ENCODE results near the gene GABRE.
"Not testable (repeated sequence)": the region's sequence is repeated elsewhere in the genome, so short reads cannot be mapped to it uniquely, and the experiment has no call there.

GABRE gene

DNA sequence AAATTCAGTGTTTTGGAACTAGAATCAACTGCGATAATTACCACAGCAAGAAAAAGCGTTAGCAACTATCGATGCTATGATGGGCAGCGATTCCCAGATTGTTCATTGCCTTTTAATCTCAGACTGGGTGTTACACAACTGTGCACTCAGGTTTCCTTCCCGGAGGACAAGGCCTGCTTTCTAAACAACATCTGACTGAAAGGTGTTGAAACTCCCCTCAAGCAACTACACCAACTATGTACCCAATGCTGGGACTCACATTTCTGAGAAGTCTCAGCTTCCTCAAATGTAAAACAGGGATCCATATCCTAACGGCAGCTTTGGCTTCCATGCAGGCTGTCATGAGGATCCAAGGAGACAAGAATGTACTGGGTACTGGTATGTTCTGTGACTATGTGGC is 8.2 kb downstream of the GABRE start:
- no peak for DNase-seq

DNA sequence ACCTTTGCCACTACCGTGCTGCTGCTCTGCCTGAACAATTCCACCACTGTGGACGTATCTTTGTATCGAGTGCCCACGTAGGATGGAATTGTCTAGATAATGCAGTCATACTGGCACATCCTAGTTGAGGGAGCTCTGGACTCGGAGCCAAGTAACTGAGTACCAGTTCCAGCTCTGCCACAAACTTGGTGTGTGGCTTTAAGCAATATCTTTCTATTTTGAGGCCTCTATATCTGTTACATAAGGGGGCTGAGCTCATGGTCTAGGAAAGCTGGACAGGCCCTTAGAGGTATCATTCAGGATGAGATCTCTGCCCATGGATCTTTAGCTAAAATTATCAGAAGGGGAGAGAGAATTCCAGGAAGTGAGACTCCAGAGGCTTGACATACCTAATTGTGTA is 12.4 kb downstream of the GABRE start:
- no peak for DNase-seq

DNA sequence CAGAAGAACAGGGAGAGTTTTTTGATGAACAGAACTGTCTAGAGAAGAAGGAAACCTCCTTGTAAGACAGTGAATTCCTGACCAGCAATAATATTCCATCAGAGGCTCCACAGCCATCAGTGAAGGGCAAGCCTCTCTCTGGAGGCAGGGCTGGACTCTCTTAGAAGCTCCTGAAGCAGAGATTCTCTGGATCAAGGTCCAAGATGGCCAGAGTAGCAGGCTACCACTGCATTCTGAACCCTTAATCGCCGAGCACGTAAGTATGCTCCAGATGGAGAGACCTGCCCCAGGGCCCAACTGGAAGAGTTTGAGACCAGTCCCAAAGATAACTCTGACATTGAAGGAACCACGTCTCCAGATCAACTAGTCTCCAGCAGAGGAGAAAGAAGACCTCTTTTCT is 16.4 kb downstream of the GABRE start:
- no peak for DNase-seq

DNA sequence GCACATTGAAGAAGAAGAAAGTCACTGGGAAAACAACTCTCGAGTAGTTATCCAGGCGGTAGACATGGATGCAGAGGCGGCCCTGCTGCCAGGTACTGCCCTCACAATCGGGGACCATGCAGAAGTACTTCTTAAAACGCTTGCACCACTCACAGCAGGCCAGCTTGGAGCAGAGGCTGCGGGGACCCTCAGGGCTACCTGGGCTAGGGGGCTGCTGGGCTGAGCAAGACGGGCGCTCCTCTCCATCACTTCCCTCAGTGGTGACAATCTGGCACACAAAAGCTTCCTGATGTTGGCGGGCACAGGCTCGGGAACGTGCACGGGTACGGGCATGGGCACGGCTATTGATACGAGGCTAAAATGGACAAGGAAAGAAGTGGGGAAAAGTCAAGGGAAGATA is 19.7 kb downstream of the GABRE start:
- DNase-seq: no peak

DNA sequence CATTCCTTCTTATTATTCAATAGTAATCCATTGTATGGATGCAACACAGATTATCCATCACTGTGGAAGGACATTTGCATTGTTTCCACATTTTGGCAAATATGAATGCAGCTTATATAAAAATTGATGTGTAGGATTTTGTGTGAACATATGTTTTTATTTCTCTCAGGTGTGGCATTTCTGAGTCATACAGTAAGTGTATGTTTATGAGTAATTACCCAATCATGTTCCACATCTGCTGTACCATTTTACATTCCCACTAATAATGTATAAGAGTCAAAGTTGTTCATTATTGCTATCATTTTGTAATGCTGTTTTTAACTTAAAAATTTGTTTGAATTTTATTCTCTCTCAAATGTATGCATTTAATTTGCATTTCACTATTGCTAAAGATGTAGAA is 36.3 kb downstream of the GABRE start:
- DNase-seq: no peak

DNA sequence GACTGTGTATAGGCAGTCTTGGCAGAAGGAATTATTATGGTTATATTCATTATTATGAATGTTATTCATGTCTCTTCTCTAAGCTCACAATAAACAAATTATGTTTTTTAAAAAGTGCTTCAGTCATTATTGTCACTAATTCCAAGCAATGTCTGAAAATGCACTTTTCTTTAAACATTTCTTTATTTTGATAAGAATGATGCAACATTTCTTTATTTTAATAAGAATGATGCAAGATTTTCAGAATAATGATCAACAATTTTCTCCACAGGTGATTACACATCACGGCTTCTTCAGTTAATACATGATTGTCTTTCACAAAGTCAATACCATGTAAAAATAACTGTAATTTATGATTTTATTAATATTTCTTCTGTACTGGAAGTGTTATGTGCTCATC is 39.1 kb downstream of the GABRE start:
- no peak for DNase-seq

DNA sequence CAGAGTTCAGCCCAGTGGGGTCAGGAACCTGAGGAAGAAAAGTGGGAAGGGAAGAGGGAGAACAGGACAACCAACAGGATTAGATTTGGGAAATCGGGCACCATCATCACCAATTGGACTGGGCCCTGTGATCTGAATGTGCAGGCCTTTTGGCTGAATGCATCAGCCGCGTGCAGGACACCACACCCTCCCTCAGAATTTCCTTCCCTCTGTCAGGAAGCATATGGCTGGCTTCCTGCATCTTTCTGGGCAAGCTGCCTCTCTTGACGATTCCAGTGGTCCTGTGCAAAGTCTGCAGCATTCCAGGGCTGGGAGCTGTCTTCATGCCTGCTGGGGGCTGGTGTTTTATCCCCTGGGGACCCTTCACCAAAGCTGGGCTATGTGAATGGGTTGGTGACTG is 45.4 kb downstream of the GABRE start:
- no peak for DNase-seq

DNA sequence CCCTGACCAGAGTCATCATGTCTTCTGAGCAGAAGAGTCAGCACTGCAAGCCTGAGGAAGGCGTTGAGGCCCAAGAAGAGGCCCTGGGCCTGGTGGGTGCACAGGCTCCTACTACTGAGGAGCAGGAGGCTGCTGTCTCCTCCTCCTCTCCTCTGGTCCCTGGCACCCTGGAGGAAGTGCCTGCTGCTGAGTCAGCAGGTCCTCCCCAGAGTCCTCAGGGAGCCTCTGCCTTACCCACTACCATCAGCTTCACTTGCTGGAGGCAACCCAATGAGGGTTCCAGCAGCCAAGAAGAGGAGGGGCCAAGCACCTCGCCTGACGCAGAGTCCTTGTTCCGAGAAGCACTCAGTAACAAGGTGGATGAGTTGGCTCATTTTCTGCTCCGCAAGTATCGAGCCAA is 50.8 kb downstream of the GABRE start:
- no peak for DNase-seq

DNA sequence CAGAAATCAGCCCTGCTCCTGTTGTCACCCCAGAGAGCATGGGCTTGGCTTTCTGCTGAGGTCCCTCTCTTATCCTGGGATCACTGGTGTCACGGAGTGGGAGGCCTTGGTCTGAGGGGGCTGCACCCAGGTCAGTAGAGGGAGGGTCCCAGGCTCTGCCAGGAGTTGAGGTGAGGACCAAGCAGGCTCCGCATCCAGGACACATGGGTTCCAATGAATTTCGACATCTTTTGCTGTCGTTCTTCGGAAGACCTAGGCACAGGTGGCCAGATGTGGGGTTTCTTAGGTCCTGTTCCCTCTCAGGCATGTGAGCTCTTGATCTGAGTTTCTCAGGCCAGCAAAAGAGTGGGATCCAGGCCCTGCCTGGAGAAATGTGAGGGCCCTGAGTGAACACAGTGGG is 51.8 kb downstream of the GABRE start:
- no peak for DNase-seq

DNA sequence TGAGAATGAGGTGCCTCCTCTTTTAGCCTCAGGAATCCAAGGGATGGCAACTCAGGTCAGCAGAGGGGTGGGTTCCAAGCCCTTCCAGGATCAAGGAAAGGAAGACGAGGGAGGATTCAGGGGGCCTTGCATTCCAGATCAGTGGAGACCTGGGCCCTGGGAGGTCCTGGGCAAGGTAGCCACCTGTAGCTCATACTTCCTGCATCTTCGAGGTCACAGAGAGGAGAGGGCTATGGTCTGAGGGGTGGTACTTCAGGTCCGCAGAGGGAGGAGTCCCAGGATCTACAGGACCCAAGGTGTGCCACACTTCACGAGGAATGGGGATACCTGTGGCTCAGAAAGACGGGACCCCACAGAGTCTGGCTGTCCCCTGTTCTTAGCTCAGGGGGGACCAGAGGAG is 52.6 kb downstream of the GABRE start:
- DNase-seq: no peak

DNA sequence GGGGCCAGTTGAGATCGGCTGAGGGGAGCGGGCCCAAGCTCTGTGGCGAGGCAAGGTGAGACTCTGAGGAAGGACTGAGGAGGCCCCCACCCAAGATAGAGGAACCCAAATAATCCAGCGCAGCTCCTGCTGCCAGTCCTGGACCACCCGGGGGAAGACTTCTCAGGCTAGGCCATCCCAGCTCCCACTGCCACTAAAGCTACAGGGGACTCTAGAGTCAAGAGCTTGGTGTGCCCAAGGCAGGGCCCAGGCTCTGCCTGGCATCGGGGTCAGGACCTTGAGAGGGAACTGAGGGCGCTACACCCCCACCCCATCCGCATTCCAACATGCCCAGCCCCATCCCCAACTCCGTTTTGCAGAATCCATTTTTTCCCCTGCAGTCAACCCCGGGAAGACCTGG is 53.2 kb downstream of the GABRE start:
- DNase-seq: no peak

DNA sequence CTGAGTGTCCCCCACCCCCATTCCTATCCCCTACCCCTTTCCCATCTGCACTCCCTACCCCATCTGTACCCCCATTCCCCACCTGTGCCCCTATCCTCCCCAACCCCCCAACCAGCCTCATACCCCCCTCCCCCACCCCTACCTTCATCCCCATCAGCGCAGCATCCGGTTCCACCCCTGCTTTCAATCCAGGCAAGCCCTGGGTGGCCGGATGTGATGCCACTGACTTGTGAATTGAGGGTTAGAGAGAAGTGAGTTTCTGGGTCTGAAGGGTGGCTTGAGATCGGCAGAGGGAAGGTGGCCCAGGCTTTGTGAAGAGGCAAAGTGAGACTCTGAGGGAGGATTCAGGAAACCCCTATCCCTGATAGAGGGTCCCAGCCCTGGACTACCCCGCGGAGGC is 53.9 kb downstream of the GABRE start:
- no peak for DNase-seq

DNA sequence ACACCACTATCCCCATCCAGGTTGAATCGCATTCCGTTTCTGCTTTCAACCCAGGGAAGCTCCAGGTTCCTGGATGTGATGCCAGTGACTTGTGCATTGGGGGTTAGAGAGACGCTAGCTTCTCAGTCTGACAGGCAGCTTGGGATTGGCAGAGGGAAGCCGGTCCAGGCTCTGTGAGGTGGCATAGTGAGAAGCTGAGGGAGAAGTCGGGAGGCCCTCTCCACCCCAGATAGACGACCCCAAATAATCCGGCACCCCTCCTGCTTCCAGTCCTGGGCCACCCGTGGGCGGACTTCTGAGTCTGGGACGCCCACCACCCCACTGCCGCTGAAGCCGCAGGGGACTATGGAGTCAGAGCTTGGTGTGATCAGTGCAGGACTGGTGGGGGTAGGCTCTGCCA is 54.4 kb downstream of the GABRE start:
- DNase-seq: no peak

DNA sequence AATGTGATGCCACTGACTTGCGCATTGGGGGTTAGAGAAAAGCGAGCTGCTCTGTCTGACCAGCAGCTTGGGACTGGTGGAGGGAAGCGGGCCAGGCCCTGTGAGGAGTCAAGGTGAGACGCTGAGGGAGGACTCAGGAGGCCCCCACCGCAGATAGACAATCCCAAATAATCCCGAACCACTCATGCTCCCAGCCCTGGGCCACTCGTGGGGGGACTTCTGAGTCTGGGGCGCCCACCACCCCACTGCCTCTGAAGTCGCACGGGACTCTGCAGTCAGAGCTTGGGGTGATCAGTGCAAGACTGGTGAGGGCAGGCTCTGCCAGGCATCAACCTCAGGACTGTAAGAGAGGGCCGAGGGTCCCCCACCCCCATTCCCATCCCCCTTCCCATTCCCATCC is 54.9 kb downstream of the GABRE start:
- DNase-seq: no peak

DNA sequence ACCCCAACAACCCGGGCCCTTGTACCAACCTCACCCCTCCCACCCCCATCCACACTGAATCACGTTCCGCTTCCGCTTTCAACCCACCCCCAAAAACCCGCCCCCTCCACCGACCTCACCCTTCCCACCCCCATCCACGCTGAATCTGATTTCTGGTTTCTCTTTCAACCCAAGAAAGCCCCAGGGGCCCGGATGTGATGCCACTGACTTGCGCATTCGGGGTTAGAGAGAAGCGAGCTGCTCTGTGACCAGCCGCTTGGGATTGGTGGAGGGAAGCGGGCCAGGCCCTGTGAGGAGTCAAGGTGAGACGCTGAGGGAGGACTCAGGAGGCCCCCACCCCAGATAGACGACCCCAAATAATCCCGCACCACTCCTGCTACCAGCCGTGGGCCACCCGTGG is 55.7 kb downstream of the GABRE start:
- not testable (repeated sequence) for DNase-seq

DNA sequence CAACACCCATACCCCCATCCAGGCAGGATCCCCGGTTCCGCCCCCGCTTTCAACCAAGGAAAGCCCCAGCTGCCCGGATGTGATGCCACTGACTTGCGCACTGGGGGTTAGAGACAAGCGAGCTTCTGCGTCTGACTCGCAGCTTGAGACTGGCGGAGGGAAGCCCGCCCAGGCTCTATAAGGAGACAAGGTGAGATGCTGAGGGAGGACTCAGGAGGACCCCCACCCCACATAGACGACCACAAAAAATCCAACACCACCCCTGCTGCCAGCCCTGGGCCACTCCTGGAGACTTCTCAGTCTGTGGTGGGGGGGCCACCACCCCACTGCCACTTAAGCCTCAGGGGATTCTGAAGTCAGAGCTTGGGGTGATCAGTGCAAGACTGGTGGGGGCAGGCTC is 61.7 kb downstream of the GABRE start, which contains the start of gene MAGEA4:
Gene MAGEA4, plus strand, starts transcription at position 110 of the 400 bp plus-strand sequence. CDS start 10,776 bp downstream, outside the sequence.
- DNase-seq: no peak

DNA sequence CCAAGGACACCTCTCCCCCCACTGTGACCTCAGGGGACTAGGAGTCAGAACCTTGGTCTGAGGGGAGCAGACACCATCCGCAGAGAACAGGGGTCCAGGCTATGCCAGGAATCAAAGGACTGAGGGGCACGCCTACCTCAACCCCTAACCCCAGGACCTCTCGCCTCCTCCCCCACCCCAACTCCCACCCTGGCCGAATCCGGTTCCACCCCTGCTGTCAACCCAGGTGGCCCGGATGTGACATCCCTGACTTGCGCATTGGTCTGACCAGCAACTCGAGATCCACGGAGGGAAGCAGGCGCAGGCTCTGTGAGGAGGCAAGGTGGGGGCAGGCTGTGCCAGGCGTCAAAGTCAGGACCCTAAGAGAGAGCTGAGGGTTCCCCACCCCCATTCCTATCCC is 62.3 kb downstream of the GABRE start:
- no peak for DNase-seq

DNA sequence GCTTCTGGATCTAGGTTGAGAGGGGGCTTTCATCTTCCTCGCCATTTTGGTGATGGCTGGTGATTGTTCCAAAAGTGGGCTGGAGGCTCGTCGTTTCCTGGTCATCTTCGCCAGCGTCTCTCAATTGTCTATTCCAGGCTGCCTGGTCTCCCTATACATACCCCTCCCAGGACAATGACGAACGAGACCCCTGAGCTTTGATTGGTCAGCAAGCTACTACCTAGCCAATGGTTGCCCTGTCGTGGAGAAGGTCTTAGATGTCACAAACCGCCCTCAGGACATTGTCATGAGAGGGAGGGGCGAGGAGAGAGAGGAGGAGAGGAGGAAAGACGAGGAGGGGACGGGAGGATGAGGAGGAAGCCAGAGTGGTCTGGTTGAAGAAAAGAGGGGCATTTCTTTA is 69.5 kb downstream of the GABRE start:
- DNase-seq: no peak

Data from inflammatory macrophage (primary cell).